Sciatic nerve (tissue), 2 donors: ENCODE results near the gene KIF25. TPM values are rescaled to one million over a fixed set of nuclear protein-coding genes. Genes with fewer than 3 reads are reported as not detected.

ENCODE experiments used
- ATAC-seq: fragments of 200-7000 bp; cut with Tn5 transposase; one replicate; pipeline ENCODE4 v1.9.1; 2020; ENCODE audit warnings: mild to moderate bottlenecking, moderate library complexity
- DNase-seq: peaks from one replicate; pipeline ENCODE4 v3.0.0-alpha.2; 2020; ENCODE audit warnings: low spot score
- intact Hi-C: fragments of 100-400 bp; cut with DNase I; formaldehyde crosslinking; loops from one replicate; pipeline ENCODE4 v1.14.2; 2022
- total RNA-seq: library from RNA; stranded (reverse); fragmentation: NEBNext Ultra II Directional; extraction: Animal tissue kit (Norgen Biotek cat#: 25700); gene quantifications from one replicate; pipeline ENCODE4 v1.2.1, GENCODE V29; 2021
- donor health status: DM: no; HTN: no; CAD: no.
- donor health status: DM: no; HTN: no; CAD: no.

The KIF25 gene
- total RNA-seq, 1 donor from 2014 or later = 1.6 TPM

DNA sequence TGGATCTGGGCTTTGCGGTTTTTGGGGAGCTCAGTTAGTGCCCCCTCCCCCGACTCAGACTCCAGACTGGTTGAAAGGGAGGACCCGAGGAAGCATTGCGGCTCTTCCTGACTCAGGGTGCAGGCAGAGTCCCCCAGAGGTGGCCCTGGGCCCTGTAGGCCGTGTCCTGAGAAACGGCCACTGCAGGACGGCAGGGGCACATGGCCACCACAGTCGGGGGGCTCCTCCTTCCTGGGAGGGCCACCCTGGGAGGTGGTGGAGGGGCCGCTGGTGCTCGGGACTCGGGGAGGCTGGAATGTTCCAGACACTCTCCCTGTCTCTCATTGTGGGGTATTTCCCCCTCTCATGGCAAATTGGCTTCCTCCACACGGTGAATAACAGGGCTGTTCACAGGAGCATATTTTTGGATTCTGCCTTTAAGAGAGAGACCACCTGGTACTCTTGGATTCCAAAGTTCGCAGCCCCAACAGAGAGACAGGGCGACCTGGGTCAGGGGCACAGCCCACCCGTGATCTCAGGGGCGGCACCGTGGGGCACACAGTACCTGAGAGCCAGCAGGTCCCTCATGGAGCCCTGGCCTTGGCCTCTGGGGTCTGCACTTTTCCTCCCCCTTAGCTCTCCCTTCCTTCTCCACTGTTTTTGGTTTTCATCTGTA, 45.8 kb downstream of the KIF25 start:
- intact Hi-C loops = no loop called here
- DNase-seq = peak; percentile 48
- ATAC-seq = no peak

DNA sequence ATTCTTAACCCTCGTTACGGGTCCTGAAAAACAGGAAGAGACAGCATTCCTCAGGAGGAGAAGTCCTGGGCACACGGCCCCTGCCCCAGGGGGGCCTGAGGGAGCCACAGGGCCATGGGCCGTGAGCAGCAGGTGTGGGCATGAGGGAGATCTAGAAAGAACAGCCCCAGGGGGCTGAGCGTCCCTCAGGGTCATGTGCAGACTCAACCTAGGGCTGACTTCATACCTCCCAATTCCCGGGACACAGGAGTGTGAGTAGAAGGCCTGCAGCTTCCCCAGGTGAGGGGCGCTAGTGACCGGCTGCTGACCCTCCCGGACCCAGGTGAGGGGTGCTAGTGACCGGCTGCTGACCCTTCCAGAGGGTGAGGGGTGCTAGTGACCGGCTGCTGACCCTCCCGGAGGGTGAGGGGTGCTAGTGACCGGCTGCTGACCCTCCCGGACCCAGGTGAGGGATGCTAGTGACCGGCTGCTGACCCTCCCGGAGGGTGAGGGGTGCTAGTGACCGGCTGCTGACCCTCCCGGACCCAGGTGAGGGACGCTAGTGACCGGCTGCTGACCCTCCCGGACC, 46.5 kb downstream of the KIF25 start:
- DNase-seq (peak; percentile 45), ATAC-seq (no peak)
- intact Hi-C loops = no loop called here

DNA sequence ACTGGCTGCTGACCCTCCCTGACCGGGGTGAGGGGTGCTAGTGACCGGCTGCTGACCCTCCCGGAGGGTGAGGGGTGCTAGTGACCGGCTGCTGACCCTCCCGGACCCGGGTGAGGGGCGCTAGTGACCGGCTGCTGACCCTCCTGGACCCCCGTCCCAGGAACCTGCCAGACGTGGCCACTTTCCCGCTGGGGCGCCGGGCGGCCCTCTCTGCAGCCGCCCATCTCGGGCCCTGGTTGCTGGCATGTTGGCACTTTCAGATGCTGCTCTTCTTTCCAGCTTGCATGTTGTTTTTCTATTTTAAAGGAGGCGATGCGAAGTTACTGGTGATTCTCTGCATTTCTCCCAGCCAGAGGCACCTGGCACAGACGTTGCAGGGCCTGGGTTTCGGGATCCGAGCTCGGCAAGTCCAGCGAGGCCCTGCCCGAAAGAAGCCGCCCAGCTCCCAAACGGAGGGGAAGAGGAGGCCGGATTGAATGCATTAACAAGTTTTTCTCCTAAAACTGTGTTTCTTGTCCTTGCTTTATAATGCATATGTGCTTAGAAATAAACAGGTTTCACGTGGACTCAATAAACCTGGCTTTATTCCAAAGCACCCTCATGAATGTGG, 47.2 kb downstream of the KIF25 start:
- intact Hi-C loops = no loop called here
- peak; percentile 44 for DNase-seq
- no peak for ATAC-seq

DNA sequence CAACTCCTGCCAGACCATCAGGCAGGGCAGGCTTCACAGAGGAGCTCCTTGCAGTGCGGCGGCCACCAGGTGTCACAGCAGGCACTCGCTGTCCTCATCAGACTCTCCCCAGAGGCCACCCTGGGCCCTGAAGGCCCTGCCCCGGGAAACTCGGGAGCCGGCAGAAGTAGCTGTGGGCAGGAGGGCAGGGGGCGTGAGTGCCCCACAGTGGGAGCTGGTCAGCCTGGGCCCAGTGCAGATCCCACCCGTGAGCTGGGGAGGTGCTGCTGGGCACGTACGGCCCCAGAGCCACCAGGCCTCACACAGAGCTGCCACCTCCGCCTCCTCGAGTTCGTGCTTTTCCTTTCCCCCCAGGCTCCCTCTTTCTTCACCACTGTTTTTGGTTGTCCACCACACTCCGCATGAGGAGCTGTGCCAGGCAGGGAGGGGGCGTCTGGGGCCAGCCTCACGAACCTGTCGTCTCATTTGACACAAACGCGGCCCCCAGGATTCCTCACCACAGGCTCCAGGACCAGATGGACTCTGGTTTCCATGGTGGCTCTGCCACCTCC, 47.7 kb downstream of the KIF25 start:
- DNase-seq = peak; percentile 50
- ATAC-seq = peak; percentile 19
- intact Hi-C loops = no loop called here

DNA sequence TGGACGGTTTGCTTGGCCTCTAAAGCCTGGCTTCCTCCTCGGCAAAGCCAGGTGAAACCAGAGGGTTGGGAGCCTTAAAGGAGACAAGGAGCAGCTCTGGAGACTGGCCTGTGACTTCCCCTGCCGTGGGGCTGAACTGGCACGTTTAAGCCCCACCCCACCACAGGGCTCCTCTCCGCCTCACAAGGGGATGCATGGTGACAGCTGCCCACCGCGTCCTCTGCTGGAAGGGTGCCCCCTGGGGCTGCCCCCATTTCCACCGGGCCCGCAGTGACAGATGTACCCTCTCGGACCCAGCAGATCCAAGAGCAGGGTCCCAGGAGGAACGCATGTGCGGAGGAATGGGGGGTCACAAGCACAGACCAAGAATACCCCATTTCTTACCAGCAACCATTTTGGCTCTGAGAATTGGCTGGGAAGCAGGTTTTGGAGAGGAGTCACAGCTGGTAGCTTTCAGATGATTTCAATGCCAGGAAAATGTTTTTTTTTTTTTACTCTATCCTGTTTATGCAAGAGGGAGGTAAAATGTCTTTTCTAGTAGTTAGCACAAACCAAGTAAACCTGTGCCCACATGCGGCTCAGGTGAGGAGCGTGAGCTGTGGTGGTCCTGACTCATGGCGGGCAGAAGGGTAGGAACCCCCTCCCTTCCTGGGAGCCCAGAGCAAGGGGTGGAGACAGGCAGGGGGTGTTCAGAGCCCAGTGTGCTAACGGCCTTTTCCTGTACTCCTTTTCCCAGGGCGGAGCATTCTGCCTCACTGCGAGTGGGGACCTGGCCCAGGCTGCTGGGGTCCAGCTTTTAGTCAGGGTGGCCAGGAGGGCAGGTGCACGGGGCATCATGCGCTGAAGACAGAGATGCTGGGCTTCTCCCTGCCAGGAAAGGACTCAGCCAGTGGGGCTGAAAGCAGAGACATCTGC, 48.5 kb downstream of the KIF25 start:
- intact Hi-C loops = no loop called here
- no peak for DNase-seq
- no peak for ATAC-seq

DNA sequence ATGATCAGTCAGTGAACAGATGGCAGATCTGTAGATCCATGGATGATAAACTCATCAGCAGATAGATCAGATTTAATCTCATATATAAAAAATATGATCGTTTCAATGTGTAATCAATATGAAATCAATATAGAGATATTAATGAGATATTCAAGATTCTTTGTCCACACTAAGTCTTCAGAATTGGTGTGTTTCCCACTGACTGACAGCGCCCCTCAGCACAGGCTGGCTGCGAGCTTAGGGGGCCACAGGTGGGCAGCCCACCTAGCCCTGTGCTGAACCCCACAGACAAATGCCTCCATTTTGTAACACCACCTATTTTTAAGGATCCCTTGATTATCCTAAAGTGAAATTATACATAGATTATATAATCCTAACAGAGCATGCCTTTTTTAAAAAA, 49.2 kb downstream of the KIF25 start:
- intact Hi-C loops = no loop called here
- ATAC-seq (no peak), DNase-seq (no peak)

DNA sequence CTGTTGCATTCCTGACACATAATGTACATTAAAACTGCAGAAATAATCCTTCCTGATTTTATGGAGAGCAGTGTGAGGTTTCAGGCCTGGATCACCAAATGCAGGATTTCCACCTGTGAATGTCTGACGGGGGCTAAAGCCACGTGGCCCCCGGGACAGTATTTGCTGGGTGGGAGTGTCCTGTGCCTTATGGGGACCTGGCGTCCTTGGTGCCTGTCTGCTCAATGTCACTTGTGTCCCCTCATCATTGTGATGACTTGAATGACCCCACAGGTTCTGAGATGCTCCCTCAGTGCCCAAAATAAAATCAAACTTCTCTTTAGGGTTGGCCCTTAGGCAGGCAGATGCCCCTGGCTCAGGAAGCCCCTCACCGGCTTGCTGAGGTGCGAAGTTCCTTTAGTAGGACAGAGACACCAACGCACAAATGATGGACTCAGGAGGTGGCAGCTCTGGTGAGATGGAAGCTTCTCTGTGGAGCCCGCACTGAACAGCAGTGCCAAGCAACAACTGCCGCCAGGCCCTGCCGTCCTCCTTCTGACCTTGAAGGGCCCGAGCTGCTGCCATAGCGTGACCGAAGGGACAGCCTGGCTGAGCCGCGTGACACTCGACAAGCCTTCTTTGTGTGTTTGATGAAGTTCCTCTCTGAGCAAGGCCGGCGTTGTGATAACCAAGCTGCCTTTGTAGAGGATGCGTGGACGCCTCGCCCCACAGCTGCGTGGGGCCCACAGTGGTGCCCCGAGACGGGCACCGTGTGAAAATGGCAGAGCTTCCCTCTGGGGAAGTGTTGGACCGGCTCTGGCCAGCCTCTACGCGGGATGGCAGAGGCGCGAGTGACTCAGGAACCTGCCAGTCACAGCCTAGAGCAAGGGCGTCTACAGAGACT, 50.6 kb downstream of the KIF25 start:
- ATAC-seq (peak; percentile 10), DNase-seq (no peak)
- intact Hi-C loops = no loop called here

DNA sequence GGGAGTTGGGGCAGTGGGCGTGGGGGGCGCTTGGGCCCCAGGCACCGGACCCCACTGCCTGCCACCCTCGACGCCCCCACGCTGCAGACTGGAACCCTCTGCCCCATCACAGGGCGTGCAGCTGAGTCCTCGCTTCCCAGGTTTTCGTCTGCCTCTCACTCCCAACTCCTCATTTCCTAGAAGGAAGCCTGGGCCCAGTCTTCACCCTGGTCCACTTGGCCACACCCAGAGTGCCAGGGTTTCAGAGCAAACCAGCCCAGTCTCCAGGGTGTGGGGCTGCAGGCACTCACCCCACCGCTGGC, 51.2 kb downstream of the KIF25 start:
- DNase-seq = no peak
- intact Hi-C loops = no loop called here
- no peak for ATAC-seq

DNA sequence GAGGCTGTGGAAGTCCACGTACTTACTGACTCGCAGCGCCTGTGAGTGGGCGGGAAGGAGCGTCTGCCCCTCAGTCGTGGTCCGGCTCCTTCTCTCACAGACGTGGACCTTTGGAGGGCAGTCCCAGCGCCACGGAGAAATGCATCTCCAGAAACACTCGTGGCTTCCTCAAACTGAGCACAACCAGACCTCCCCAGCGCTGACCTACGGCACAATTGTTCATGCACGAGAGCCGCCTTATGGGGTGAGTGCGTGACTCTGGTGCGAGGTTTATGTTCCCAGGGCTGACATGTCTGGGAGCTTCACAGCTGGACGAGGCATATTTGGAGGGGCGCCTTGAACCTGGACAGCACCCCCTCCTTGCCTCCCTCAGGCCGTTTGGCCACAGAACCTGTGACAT, 51.8 kb downstream of the KIF25 start:
- no peak for DNase-seq
- intact Hi-C loops = no loop called here
- no peak for ATAC-seq

DNA sequence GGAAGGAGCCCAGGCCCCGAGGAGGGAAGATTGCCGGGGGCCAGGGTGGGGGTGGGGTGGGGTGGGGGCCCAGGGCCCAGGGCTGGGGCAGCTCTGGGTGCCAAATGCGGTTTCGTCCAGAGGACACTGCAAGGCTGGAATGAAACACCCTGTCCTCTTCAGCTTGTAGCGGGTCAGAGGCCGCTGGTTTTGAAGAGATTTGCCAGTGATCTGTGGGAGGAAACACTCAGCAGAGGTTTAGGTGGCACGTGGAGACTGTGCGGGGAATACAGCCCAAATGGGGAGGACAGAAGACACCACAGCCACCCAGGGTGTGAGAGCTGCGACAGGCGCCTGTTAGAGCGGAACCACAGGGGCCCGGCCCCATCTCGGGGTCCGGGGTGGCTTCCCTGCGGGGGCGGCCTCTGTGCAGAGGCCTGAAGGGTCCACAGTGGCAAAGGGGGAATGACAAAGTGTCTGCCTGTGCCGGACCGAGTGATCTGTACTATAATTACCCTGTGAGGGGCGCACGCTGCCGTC, 52.3 kb downstream of the KIF25 start:
- no peak for DNase-seq
- intact Hi-C loops = loop anchor here (10.0 kb wide), 1 partner anchor 75 kb away; no protein-coding TSS in a partner anchor
- ATAC-seq = no peak

DNA sequence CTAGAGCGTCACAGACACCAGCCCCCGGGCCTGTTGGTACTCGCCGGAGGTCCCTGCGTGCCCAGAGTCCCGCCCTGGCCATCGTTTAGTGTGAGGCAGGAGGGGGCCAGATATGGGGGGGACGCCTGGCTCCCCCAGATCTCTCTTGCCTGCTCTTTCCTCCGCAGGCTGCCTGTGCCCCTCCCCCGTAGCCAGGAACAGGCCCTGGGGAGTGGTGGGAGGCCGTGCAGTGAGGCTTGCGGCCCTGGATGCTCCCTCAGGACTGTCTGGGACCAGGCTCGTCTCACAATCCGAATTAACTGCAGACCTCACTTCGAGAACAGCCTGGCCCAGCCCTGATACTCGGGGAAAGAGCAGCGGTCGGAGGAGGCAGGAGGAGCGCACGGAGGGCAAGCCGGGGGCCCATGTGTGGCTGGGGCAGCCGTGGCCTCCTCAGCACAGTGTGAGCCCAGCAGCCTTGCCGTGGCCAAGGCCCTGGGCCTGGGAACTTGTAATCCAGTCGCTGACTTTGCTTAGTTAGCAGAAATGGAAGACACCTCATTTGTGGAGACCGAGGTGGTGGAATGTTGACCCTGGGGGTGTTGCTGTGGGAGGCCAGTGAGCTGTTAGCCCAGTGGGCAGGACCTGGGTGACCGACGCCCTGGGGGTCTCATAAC, 52.9 kb downstream of the KIF25 start:
- intact Hi-C loops = loop anchor here (10.0 kb wide), 1 partner anchor 74 kb away; no protein-coding TSS in a partner anchor
- DNase-seq = no peak

DNA sequence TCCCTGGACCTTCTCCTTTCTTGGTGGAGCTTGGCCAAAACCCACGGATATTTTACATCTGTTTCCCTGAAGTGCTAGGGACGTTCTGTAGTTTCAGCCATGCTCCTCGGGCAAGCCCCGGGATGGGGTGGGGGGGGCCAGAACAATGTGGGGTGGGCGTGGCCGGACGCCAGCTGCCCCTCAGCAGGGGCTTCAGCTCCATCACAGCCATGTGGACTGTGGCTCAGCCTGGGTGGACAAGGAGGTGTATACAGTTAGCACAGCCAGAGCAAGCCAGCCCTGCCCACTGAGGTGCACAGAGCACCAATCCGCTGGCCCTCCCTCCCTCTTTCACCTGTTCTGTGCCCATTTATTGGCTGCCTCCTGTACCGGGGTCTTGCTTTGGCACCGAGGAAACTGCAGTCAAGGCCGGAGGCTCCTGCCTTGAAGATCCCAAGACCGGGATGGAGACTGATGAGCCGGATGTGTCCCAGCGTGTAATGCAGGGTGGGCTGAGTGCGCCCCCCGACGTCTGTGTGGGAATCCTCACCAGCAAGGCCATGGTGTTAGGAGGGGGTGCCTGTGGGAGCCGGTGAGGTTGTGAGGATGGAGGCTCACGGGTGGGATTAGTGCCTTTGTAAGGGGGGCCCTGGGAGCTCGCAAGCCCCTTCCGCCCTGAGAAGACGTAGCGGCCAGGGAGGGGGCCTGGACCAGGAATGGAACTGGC, 53.6 kb downstream of the KIF25 start:
- DNase-seq = no peak
- ATAC-seq = peak; percentile 51
- intact Hi-C loops = loop anchor here (10.0 kb wide), 1 partner anchor 74 kb away; no protein-coding TSS in a partner anchor

More for the DNA sequence above, 52.9 kb downstream of the KIF25 start:
- ATAC-seq = no peak

DNA sequence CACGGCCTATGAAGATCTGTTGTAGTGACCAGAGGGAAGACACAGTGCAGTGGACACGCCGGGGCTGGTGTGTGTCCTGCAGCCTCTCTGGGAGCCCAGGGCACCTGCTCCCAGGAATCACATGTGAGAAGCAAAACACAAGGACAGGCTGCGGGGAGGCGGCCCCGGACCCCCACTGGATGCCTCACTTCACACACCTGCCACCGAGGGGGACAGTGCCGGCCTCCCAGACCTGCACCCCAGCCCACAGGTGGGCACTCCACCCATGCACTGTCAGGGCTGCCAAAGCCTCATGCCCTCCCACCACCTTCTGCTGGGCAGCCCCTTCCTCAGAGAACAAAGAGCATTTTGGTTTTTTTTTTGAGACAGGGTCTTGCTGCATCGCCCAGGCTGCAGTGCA, 54.2 kb downstream of the KIF25 start:
- no peak for ATAC-seq
- no peak for DNase-seq
- intact Hi-C loops = loop anchor here (10.0 kb wide), 1 partner anchor 73 kb away; no protein-coding TSS in a partner anchor

DNA sequence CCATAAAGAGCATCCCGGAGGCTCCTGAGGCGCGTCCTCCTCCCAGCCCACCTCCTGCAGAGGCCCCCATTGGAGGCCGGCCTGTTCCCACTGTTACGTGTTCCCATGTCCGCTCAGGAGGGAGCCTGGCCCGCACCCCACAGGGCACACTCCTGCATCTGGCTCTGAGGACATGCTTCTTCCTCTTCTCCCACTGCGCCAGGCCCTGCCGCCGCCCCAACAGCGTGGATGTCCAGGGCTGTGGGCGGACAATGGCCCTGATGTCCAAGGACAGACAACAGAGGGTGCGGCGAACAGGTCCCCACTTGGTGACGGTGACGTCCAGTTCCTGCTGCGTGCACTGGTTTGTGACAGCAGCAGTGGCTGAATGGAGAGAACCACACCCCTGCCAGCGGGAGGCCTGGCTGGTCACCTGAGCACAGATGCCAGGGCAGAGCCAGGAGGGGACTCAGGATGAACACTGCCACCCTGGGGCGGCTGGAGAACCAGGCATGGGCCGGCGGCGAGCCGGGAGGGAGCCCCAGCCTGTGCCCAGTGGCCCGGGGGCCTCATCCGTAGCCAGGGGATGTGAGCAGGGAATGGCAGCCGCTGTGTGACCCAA, 54.9 kb downstream of the KIF25 start:
- DNase-seq = no peak
- intact Hi-C loops = loop anchor here (10.0 kb wide), 1 partner anchor 72 kb away; no protein-coding TSS in a partner anchor

DNA sequence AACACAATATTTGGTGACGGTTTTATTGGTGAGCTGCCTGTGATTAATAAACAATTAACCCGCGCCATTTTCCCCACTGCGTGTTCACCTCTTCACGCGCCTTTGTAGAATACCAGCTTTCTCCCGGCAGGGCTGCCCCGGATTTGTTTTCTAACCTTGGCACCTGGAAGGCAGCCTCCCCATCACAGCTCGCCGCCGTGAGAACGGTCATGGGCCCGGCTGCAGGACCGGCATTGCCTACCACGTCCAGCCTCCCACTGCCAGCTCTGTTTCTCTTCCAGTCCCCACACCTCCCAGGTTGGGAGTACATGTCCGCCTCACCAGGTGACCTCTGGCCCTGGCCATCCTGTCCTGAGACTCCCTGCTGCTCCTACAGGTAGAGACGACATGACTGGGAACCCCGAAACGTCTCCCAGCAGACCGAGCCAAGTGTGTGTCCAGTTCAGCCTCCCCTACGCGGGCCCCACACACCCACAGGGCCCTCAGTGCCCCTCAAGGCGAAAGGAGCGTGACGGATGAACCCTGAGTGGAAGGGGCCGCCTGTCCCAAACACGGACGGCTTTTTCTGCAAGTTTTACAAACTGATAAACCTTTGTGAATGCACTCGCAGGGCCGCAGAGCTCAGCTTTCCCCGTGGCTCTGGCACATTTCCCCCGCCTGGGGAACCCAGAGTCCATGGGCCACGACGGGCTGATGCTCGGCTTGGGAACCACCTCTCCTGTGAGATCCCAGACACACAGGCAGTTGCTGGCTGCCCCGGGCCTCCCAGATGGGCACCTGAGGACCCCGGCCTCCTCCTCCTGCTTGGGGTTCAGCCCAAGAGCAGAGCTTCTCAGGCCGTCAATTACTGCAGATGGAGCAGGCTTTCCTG, 55.9 kb downstream of the KIF25 start:
- no peak for DNase-seq
- intact Hi-C loops = loop anchor here (10.0 kb wide), 1 partner anchor 71 kb away; no protein-coding TSS in a partner anchor
- no peak for ATAC-seq

More for the DNA sequence above, 54.9 kb downstream of the KIF25 start:
- no peak for ATAC-seq
